Central memory CD4-positive, alpha-beta T cell (primary cell): Measurements from ENCODE around the gene KLHL25.
"Not testable (repeated sequence)": the region's sequence is repeated elsewhere in the genome, so short reads cannot be mapped to it uniquely, and the experiment has no call there.

Experiments
- DNase-seq: peaks from one replicate; pipeline ENCODE4 v3.0.0; 2022
- total RNA-seq, 3 experiments: gene quantifications; one replicate each; lab custom pipeline; 2026; lab: John Stamatoyannopoulos, UW

KLHL25 gene
- total RNA-seq = 20.8 to 36.4 (median 22.4) reads per million in 3 experiments

GRCh38 chr15:85794598-85795336 is at the start of gene KLHL25:
Gene KLHL25 (minus strand): TSS chr15:85794925. CDS start chr15:85769810, 25,115 bp downstream.
- peak; percentile 92 for DNase-seq

GRCh38 chr15:85840802-85841152 is 46.1 kb upstream of the KLHL25 start:
- DNase-seq = no peak

GRCh38 chr15:85840079-85840801 is 45.5 kb upstream of the KLHL25 start:
- peak; percentile 67 for DNase-seq

- no peak for DNase-seq
Observed at GRCh38 chr15:85839643-85840042, 44.9 kb upstream of the KLHL25 start.

GRCh38 chr15:85838655-85839054 is 43.9 kb upstream of the KLHL25 start:
- no peak for DNase-seq

GRCh38 chr15:85837881-85838280 is 43.2 kb upstream of the KLHL25 start:
- no peak for DNase-seq

- DNase-seq = no peak
Observed at GRCh38 chr15:85837011-85837433, 42.3 kb upstream of the KLHL25 start.

- DNase-seq = no peak
Observed at GRCh38 chr15:85834651-85835050, 39.9 kb upstream of the KLHL25 start.

GRCh38 chr15:85832394-85832793 is 37.7 kb upstream of the KLHL25 start:
- DNase-seq = no peak

GRCh38 chr15:85831415-85832113 is 36.8 kb upstream of the KLHL25 start:
- no peak for DNase-seq

- not testable (repeated sequence) for DNase-seq
Observed at GRCh38 chr15:85829754-85830153, 35.0 kb upstream of the KLHL25 start.

GRCh38 chr15:85828874-85829273 is 34.1 kb upstream of the KLHL25 start:
- DNase-seq = no peak

GRCh38 chr15:85828126-85828525 is 33.4 kb upstream of the KLHL25 start:
- no peak for DNase-seq

GRCh38 chr15:85826756-85827515 is 32.2 kb upstream of the KLHL25 start:
- no peak for DNase-seq

GRCh38 chr15:85825719-85826118 is 31.0 kb upstream of the KLHL25 start:
- DNase-seq = no peak

- DNase-seq = no peak
Observed at GRCh38 chr15:85825118-85825517, 30.4 kb upstream of the KLHL25 start.

- DNase-seq = no peak
Observed at GRCh38 chr15:85821545-85821944, 26.8 kb upstream of the KLHL25 start.

GRCh38 chr15:85819938-85820337 is 25.2 kb upstream of the KLHL25 start:
- DNase-seq = no peak

GRCh38 chr15:85813234-85813633 is 18.5 kb upstream of the KLHL25 start:
- no peak for DNase-seq

- no peak for DNase-seq
Observed at GRCh38 chr15:85810075-85810474, 15.3 kb upstream of the KLHL25 start.

- DNase-seq = no peak
Observed at GRCh38 chr15:85805420-85805819, 10.7 kb upstream of the KLHL25 start.

- DNase-seq = no peak
Observed at GRCh38 chr15:85804481-85805170, 9.9 kb upstream of the KLHL25 start.
